Activated CD8-positive, alpha-beta T cell treated with anti-CD3 and anti-CD28 coated beads for 36 hours (primary cell): Measurements from ENCODE around the gene ARMC9. TPM values are rescaled to one million over a fixed set of nuclear protein-coding genes. Genes with fewer than 3 reads are reported as not detected.
"Not testable (repeated sequence)": the region's sequence is repeated elsewhere in the genome, so short reads cannot be mapped to it uniquely, and the experiment has no call there.

Source experiments
- ATAC-seq: fragments of 200-7000 bp; cut with Tn5 transposase; one replicate; pipeline ENCODE4 v1.10.0; 2021; ENCODE audit warnings: mild to moderate bottlenecking, moderate library complexity
- CTCF ChIA-PET: fragments of 350-600 bp; sonication (Branson Sonifier 250); formaldehyde crosslinking; loops from one replicate; lab custom pipeline; 2021; ENCODE audit warnings: antibody characterized with exemption; lab: Charles Lee
- POLR2A ChIA-PET: fragments of 350-600 bp; sonication (Branson Sonifier 250); formaldehyde crosslinking; loops from one replicate; lab custom pipeline; 2021; ENCODE audit warnings: antibody characterized with exemption; lab: Charles Lee
- DNase-seq: peaks from one replicate; pipeline ENCODE4 v3.0.0-alpha.2; 2020
- H3K27ac Mint-ChIP-seq: one replicate; pipeline ENCODE4 v1.8.0; 2021; ENCODE audit warnings: mild to moderate bottlenecking, mixed read lengths
- H3K27me3 Mint-ChIP-seq: one replicate; pipeline ENCODE4 v1.8.0; 2021; ENCODE audit warnings: mixed read lengths
- H3K36me3 Mint-ChIP-seq: one replicate; pipeline ENCODE4 v1.8.0; 2021; ENCODE audit warnings: low read depth, mixed read lengths
- H3K4me1 Mint-ChIP-seq: one replicate; pipeline ENCODE4 v1.8.0; 2021; ENCODE audit warnings: low read depth, mixed read lengths
- H3K4me3 Mint-ChIP-seq: one replicate; pipeline ENCODE4 v1.8.0; 2021; ENCODE audit warnings: mild to moderate bottlenecking, moderate library complexity, mixed read lengths
- H3K9me3 Mint-ChIP-seq: one replicate; pipeline ENCODE4 v1.8.0; 2021; ENCODE audit warnings: mixed read lengths
- intact Hi-C: fragments of 100-400 bp; cut with micrococcal nuclease; formaldehyde crosslinking; loops from one replicate; pipeline ENCODE4 v1.10.0; 2022
- total RNA-seq, 2 experiments: library from RNA; stranded (reverse); gene quantifications; one replicate each; pipeline ENCODE4 v1.2.3, GENCODE V29; 2021
- TF ChIP-seq, protein P1 (sequence below): fragments of 200-600 bp; IDR thresholded peaks from one replicate; pipeline ENCODE4 v1.8.0; 2022; ENCODE audit warnings: antibody characterized with exemption, mild to moderate bottlenecking

ARMC9 gene
- total RNA-seq, 2 experiments from 2014 or later = 2.0 to 2.2 TPM

DNA sequence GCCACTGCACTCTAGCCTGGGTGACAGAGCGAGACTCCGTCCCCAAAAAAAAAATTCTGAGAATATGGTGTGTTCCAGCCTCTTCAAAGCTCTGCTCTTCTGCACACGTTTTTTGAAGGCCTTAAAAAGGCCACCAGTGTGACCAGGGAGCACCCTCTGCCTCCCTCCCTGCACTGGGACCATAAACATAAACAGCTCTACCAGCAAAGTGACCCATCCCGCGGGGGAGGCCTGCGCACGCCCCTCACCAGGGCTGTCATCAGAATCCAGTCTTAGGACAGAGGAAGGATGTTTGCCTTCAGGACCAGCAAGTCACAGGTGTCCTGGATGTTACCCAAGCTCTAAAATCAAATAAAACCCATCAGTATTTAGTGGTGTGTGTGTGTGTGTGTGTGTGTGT is 173.9 kb downstream of the ARMC9 start:
- POLR2A ChIA-PET = no interaction called here
- Mint-ChIP-seq H3K27ac (no peak overlapping the region), H3K9me3 (no peaks in the 10 kb centered on the region), H3K4me1 (no peaks in the 10 kb centered on the region), H3K4me3 (no peak overlapping the region), H3K27me3 (no peaks in the 10 kb centered on the region), H3K36me3 (no peaks in the 10 kb centered on the region)
- intact Hi-C loops = no loop called here
- ATAC-seq = no peak
- CTCF ChIA-PET = interaction anchor here (1.5 kb wide), 1 partner anchor 145 kb away, joined by 3 read pairs; no protein-coding TSS in a partner anchor
- TF ChIP-seq, protein P1, sequence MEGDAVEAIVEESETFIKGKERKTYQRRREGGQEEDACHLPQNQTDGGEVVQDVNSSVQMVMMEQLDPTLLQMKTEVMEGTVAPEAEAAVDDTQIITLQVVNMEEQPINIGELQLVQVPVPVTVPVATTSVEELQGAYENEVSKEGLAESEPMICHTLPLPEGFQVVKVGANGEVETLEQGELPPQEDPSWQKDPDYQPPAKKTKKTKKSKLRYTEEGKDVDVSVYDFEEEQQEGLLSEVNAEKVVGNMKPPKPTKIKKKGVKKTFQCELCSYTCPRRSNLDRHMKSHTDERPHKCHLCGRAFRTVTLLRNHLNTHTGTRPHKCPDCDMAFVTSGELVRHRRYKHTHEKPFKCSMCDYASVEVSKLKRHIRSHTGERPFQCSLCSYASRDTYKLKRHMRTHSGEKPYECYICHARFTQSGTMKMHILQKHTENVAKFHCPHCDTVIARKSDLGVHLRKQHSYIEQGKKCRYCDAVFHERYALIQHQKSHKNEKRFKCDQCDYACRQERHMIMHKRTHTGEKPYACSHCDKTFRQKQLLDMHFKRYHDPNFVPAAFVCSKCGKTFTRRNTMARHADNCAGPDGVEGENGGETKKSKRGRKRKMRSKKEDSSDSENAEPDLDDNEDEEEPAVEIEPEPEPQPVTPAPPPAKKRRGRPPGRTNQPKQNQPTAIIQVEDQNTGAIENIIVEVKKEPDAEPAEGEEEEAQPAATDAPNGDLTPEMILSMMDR = no peak
- DNase-seq = no peak

DNA sequence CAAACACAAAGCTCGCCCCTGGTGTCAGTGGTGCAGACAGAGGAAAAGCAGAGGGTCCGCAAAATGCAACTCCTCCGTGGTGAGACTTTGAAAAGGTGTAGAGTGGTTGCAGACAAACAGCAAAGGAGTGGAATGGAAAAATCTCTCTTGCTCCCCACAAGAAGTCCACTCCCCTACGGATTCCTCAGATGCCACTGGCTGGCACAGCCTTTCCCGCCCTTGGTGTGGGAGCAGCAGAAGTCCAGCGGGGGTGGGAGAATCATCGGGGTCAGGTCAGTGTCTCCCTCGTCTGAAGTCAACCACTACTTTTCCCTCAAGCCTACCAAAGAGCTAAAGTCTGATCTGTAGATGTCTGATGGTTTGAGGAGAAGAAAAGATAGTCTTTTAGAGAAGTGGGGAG is 174.8 kb downstream of the ARMC9 start:
- CTCF ChIA-PET = interaction anchor here (1.5 kb wide), 1 partner anchor 146 kb away, joined by 3 read pairs; no protein-coding TSS in a partner anchor
- H3K27me3 Mint-ChIP-seq = no peaks in the 10 kb centered on the region
- no peak overlapping the region for H3K4me3 Mint-ChIP-seq
- no peak for DNase-seq
- H3K36me3 Mint-ChIP-seq = no peaks in the 10 kb centered on the region
- no peak for ATAC-seq
- H3K4me1 Mint-ChIP-seq = no peaks in the 10 kb centered on the region
- H3K27ac Mint-ChIP-seq = no peak overlapping the region
- TF ChIP-seq, protein P1 = no peak
- H3K9me3 Mint-ChIP-seq = no peaks in the 10 kb centered on the region
- POLR2A ChIA-PET = interaction anchor here (0.7 kb wide), 1 partner anchor 79 kb away, joined by 5 read pairs; no protein-coding TSS in a partner anchor
- intact Hi-C loops = no loop called here

DNA sequence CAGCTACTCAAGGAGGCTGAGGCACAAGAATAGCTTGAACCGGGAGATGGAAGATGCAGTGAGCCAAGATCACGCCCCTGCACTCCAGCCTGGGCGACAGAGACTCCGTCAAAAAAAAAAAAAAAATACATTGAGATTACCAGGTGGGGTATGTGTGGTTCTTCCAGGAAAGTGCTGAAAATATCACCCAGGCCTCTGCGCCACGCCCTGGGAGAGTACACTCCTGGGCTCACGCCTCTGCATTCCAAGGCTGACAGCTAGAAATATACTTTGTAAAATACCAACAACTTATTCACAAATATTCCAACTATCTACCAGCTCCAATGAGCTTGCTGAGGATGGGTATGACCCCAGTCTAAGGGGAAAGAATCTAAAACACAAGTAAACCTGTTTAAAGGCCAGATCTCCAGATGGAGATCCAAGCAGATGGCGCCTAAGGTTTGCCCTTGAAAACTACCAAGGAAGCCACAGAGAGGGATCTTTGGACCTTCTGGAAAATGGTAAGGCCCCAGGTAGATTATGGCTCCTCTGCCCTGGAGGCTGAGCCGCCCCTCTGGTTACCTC is 175.4 kb downstream of the ARMC9 start:
- intact Hi-C loops = no loop called here
- ATAC-seq (no peak), DNase-seq (no peak)
- Mint-ChIP-seq H3K9me3 (no peaks in the 10 kb centered on the region), H3K27ac (no peak overlapping the region), H3K4me3 (no peak overlapping the region), H3K4me1 (no peaks in the 10 kb centered on the region), H3K36me3 (no peaks in the 10 kb centered on the region), H3K27me3 (no peaks in the 10 kb centered on the region)
- CTCF ChIA-PET = no interaction called here
- POLR2A ChIA-PET = no interaction called here
- TF ChIP-seq, protein P1 = no peak

DNA sequence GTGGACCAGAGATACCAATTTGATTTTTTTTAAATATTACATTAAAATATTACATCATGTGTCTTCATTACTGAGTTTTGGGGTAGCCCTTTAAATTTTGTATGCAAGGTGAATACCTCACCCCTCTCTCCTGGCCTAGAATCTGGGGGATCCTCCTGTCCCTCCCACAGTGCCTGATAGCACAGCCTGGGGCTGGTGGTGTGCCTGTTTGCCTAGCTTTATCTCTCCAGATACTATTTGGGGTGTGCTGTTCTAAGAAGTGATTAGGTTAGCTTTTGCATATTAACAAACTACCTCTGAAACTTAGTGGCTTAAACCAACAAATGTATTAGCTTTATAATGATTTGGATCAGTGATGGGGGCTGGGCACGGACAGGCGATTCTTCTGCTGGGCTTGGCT is 176.3 kb downstream of the ARMC9 start:
- Mint-ChIP-seq H3K36me3 (no peaks in the 10 kb centered on the region), H3K4me3 (no peak overlapping the region)

DNA sequence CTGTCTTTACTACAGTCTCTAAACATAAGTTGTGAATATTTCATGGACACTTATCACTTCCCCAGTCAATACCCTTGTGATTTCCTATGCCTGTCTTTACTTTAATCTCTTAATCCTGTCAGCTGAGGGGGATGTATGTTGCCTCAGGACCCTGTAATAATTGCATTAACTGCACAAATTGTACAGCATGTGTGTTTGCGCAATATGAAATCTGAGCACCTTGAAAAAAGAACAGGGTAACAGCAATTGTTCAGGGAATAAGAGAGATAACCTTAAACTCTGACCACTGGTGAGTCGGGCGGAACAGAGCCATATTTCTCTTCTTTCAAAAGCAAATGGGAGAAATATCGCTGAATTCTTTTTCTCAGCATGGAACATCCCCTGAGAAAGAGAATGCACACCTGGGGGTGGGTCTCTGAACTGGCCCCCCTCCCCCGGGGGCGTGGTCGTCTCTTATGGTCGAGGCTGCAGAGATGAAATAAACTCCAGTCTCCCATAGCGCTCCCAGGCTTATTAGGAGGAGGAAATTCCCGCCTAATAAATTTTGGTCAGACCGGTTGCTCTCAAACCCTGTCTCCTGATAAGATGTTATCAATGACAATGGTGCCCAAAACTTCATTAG is 177.7 kb downstream of the ARMC9 start:
- intact Hi-C loops, H3K27me3 Mint-ChIP-seq, POLR2A ChIA-PET, H3K4me1 Mint-ChIP-seq, H3K36me3 Mint-ChIP-seq, ATAC-seq, DNase-seq, H3K27ac Mint-ChIP-seq, CTCF ChIA-PET, H3K9me3 Mint-ChIP-seq, H3K4me3 Mint-ChIP-seq: not testable (repeated sequence)

More for the DNA sequence above, 176.3 kb downstream of the ARMC9 start:
- DNase-seq (no peak), ATAC-seq (no peak)
- no peaks in the 10 kb centered on the region for H3K27me3 Mint-ChIP-seq
- no peaks in the 10 kb centered on the region for H3K9me3 Mint-ChIP-seq
- TF ChIP-seq, protein P1 = no peak
- CTCF ChIA-PET = no interaction called here
- no peak overlapping the region for H3K27ac Mint-ChIP-seq
- intact Hi-C loops = no loop called here
- POLR2A ChIA-PET = no interaction called here
- no peaks in the 10 kb centered on the region for H3K4me1 Mint-ChIP-seq
